HG03469 (cell line): ENCODE results near the gene PI3.

Experiments
- ATAC-seq: cut with Tn5 transposase; IDR thresholded peaks from one replicate; pipeline ENCODE4 v1.9.1; 2021; ENCODE audit warnings: mild to moderate bottlenecking, moderate library complexity, moderate number of reproducible peaks; ENCODE audit not compliant: unreplicated experiment

PI3 gene

DNA sequence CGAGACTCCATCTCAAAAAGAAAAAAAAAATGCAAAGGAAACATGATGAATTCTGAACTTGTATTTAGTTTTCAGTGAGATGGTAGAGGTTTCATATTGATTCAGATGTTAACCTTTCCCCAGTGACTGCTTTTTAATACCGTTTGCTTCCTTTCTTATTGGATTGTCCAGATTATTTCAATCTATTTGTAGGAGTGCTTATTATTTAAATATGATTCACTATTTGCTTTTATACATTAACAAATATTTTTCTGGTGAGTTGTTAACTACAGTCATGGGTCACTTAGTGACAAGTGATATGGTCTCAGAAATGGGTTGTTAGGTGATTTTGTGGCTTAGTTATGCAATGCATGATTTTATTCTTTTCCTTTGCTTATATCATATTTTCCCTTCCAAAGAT is 8.4 kb downstream of the PI3 start:
- no peak for ATAC-seq

DNA sequence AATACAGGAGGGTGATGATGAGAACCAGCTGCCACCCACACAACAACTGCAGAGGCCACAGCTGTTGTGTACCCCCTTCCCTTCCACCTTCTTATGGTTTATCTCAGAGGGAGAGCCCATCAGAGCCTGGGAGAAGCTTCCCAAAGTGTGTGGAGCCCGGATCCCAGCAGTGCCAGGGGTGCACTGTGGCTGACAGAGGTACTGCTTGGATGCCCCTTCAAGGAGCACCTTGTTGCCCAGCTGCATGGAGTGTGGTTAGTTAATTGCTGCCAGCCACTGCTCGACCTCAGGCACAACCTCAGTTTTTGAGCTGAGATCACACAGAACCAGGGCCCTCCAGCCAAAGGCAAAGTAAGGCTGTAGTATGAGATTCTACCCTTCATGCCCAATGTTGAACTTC is 13.0 kb downstream of the PI3 start:
- ATAC-seq, result no peak

DNA sequence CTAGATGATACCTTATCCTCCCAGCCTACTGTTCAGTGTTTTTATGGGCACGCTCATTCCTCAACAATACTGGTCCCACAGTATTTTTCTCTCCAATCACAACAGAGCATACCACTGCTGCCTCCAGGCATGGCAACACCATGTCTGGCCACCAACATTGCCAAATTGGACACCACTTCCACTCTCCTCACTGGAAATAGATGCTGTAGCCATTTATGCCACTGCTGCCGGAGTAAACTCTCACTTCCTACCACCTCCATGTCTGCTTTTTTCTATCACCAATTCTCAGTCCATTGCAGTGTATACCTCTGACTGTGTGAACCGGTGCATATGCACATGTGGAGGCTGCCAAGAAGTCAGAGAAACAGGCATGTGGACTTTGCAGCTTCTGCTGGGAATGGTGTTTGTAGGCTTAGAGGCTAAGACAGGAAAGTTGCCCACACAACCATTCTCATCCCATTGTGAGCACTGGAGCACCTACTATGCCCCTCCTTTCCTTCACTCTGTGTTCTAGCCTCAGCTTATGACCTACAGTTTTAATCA is 14.4 kb downstream of the PI3 start:
- ATAC-seq, result no peak

DNA sequence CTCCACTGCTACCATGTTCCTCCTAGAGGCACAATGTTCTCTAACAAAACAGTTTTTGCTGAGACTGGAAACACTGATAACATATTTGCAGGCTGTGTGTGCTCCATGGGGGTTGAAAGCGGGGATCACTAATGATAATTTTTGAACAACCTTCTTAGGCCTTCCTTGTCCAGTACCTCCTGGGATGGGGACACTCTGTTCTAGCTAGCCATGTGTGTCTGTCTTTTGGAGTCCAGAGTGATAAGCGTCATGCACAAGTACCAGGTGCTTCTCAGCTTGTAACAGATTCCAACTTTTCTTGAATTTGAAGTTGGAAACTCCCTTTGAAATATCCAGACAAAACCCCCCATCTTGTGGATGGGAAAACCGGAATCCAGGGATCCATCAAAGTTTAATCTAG is 15.2 kb downstream of the PI3 start:
- ATAC-seq, result no peak

DNA sequence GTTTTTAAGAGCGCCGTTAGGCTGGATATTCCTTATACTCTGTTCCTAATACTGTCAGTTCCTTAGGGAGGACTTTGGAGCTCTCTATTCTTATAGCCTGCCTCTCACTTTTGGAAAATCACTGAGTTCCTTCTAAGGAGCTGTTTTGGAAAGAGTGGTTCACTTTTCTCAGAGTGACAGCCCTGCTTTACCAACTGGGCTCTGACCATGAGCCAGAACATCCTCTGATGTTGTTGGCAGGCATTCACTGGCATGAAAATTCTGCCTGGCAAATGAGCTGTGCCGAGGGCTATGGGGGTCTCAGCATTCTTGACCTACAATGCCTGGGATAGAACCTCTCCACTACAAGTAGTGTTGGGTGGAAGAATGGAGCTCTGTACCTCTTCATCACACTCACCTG is 17.2 kb downstream of the PI3 start:
- no peak for ATAC-seq

DNA sequence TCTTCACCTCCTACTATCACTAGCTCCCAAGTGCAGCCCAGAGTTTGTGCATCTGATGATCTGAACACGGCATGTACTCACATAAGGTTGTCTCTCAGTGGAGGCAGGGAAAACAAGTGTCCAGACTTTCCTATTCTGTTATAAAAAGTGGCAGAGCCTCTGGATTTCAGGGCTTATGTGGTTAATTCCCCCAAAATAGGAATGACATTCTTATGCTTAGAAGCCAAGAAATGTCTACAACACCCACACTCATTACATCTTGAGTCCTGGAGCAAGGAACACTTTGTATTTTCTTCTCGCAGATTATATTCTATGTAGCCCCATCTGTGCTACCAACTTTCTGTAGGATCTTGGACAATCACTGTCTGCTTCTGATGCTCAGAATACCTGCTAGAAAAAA is 18.6 kb downstream of the PI3 start:
- ATAC-seq, result no peak

DNA sequence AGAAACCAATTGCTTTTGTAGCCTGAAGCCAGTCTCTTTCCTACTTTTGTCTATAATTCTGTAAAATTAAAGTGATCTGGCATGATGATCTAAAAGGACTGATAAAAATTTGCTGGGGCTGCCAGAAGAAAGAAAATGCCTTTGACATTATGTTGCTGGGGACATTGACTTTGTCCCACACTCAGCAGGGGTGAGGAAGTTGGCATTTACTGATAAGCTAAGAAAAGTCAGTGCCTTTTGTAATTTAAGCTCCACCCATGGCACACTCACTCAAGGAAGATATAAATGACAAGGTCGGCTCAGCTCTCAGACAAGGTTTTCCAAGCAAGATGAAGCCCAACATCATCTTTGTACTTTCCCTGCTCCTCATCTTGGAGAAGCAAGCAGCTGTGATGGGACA is 32.0 kb downstream of the PI3 start, which contains the start of gene SEMG1:
SEMG1 (plus strand) TSS at position 309 of the 400 bp plus-strand sequence; CDS start at position 330, 21 bp downstream.
- ATAC-seq, result no peak

DNA sequence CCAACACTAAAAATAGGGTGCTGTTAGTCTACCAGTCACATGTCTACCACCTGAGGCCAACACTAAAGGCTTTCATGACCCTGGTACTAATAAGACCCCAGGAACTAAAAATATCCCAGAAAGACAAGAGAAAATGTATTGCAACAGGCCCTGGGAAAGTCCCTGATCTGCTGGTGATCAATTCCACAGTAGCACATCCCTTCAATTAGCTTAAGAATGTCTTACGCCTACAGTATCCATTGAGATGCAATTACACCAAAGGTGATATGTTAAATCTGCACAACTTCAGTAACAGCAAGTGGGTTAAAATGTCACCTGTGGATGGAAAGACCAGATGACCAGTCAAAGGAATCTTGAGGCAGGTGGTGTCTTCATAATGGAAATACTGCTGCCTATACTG is 35.2 kb downstream of the PI3 start:
- ATAC-seq, result no peak

DNA sequence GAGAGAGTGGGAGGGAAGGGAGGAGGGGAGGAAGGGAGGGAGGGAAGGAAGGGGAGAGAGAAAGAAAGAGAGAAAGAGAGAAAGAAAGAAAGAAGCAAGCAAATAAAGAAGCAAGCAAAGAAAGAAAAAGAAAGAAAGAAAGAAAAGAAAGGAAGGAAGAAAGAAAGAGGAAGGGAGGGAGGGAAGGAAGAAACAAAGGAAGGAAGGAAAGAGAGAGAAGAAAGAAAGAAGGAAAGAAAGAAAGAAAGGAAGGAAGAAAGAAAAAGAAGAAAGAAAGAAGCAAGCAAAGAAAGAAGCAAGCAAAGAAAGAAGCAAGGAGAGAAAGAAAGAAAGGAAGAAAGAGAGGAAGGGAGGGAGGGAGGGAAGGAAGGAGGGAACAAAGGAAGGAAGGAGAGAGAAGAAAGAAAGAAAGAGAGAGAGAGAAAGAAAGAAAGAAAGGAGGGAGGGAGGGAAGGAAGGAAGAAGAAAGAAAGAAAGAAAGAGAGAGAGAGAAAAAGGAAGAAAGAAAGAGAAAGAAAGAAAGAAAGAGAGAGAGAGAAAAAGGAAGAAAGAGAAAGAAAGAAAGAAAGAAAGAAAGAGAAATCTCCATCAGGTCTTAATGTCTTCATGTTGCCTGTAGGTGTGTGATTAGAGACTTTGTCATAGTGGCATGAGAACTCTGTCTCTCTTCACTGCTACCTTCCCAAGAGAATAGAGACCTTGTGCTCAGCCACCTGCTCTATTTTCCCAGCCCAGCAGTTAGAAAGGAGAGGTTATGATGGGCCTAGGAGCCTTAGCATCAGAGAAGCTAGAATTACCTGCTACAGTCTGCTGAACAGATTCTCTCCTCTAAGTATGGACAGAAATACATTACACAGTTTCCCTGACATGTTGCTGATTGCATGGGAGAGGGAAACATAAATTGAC is 37.1 kb downstream of the PI3 start:
- no peak for ATAC-seq

DNA sequence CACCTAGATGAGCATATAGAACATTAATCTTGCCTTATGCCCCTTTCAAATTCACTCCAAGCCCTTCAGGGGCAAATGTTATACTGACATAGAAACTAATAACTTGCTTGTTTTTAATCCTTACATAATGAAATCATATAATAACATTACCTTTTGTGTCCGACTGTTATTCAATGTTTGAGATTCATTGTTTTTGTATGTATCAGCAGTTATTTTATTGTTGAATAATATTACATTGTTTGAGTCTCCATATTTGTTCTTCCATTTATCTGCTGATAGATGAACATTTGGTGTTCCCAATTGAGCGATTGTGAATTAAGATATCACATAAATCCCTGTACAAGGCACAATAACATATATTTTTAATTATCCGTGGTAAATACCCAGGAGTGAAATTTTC is 38.1 kb downstream of the PI3 start:
- ATAC-seq, result no peak

DNA sequence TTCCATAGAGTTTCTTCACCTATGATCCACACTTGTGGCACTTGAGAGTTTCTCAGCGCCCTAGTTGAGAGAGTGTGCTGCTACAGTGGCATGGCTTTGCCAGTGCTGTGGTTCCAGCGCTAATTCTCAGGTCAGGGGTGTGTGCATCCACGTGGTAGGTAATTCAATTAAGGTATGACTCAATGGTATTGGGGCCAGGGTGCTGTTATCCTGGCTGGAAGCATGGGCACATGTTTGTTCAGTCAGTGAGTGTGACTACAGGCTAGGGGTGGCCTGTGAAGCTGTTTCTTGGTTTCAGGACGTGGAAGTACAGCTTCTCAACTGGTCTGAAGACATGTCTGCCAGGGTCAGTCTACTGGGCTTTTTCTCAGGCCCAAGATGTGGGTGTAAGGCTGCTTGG is 43.4 kb downstream of the PI3 start:
- no peak for ATAC-seq

DNA sequence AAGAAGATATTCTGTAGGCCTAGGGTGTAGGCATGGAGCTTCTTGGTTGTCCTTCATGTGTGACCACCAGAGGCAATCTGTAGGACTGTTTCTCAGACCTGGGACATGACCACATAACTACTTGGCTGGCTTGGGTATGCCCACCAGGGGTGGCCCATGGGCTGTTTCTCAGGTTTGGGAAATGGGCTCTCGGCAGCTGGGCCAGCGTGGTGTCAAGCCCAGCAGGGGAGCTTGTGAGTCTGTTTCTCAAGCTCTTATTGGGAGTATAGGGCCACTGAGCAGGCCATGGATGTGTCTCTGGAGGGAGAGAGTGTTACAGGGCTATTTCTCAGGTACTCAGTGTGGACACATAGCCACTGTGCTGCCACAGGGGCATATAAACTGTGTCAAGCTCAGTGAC is 43.9 kb downstream of the PI3 start:
- ATAC-seq, result no peak

DNA sequence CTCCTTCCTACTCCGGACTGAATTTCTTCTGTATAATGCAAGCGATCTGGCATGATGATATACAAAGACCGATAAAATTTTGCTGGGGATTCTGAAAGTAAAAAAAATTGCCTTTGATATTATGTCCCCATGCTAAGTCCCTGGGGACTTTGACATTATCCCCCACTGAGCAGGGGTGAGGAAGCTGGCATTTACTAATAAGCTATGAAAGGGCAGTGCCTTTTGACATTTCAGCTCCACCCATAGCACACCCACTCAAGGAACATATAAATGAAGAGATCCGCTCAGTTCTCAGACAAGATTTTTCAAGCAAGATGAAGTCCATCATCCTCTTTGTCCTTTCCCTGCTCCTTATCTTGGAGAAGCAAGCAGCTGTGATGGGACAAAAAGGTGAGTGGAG is 46.4 kb downstream of the PI3 start, which contains the start of gene SEMG2:
SEMG2 (plus strand) TSS at position 298 of the 400 bp plus-strand sequence; CDS start at position 315, 17 bp downstream.
- no peak for ATAC-seq

DNA sequence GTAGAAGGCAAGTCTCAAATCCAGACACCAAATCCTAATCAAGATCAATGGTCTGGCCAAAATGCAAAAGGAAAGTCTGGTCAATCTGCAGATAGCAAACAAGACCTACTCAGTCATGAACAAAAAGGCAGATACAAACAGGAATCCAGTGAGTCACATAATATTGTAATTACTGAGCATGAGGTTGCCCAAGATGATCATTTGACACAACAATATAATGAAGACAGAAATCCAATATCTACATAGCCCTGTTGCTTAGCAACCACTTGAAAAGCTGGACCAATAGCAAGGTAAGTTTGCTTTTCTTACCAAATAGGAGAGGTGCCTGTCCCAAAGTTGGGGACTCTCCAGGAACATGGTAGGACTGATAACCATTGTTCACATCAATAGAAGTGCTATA is 48.4 kb downstream of the PI3 start:
- ATAC-seq, result no peak
